ENCODE results near the gene CEBPZ. TPM values are rescaled to one million over a fixed set of nuclear protein-coding genes. Genes with fewer than 3 reads are reported as not detected.

Gene CEBPZ
- total and polyA plus RNA-seq, 2 of the 13 experiments (the other 11 are each of a cell fraction or from before 2014, with no cell fraction given), result 14.4 to 117 TPM

GRCh38 chr2:37231241-37232130 lies at the start of gene CEBPZ, which contains the start of gene NDUFAF7 (continued):
- TF ChIP-seq REST (IDR thresholded peaks at IDR 0.05; ENCODE audit: borderline replicate concordance in 1 of 2, low read depth in 1 of 2, low read length in 2 of 2) (peak in 1 of 2 experiments; percentile 67; a peak in 1 of 4 replicates), HOXA7 (CRISPR knock-in tag; IDR thresholded peaks at IDR 0.05) (no peak), PBX2 (CRISPR knock-in tag; IDR thresholded peaks at IDR 0.05) (no peak), ZNF484 (CRISPR knock-in tag; IDR thresholded peaks at IDR 0.05; ENCODE audit: borderline replicate concordance, low read depth) (no peak; the same call in 1 of the 2 replicates), STAT5B (CRISPR knock-in tag; IDR thresholded peaks at IDR 0.05) (no peak), ARNT2 (CRISPR knock-in tag; IDR thresholded peaks at IDR 0.05; ENCODE audit: low read depth) (peak; percentile 88), EZH2 (conservative IDR thresholded peaks at IDR 0.05; ENCODE audit: low read depth, low read length) (no peak), HOXA5 (CRISPR knock-in tag; IDR thresholded peaks at IDR 0.05) (peak; percentile 94), HDAC1 (CRISPR knock-in tag; IDR thresholded peaks at IDR 0.05) (peak; percentile 97), ZSCAN5A (CRISPR knock-in tag; IDR thresholded peaks at IDR 0.05; ENCODE audit: borderline replicate concordance) (peak; percentile 69; the same call in 1 of the 2 replicates), ZNF335 (CRISPR knock-in tag; IDR thresholded peaks at IDR 0.05) (0 out of 2 replicates have a peak, but pooled peaks have one; percentile 73), ZNF263 (CRISPR knock-in tag; IDR thresholded peaks at IDR 0.05) (peak; percentile 36; the same call in 1 of the 2 replicates), CREB1 (IDR thresholded peaks at IDR 0.05) (peak; percentile 84), CREB1 (CRISPR knock-in tag; IDR thresholded peaks at IDR 0.05) (peak; percentile 97), ZUFSP (CRISPR knock-in tag; IDR thresholded peaks at IDR 0.05; ENCODE audit: borderline replicate concordance) (no peak), CBX5 (CRISPR knock-in tag; IDR thresholded peaks at IDR 0.05; ENCODE audit: borderline replicate concordance) (peak; percentile 81; the same call in 1 of the 2 replicates), ZNF276 (CRISPR knock-in tag; IDR thresholded peaks at IDR 0.05; ENCODE audit: low read depth) (0 out of 2 replicates have a peak, but pooled peaks have one; percentile 72), ZNF337 (CRISPR knock-in tag; IDR thresholded peaks at IDR 0.05; ENCODE audit: borderline replicate concordance, low read depth) (peak; percentile 94; the same call in 1 of the 2 replicates)
